Measurements from ENCODE around the gene OSBPL9. TPM values are rescaled to one million over a fixed set of nuclear protein-coding genes. Genes with fewer than 3 reads are reported as not detected.

Gene OSBPL9
- polyA plus RNA-seq, 1 donor (not counting 4 experiments of a cell fraction or from before 2014, with no cell fraction given), result 62.7 TPM

GRCh38 chr1:51679435-51679834, 62.5 kb downstream of the OSBPL9 start:
- TF ChIP-seq CTCF (optimal IDR thresholded peaks at IDR 0.05 in 1 of 3, IDR thresholded peaks at IDR 0.05 in 1 of 3, conservative IDR thresholded peaks at IDR 0.05 in 1 of 3; ENCODE audit: extremely low read depth in 1 of 3, insufficient read depth in 2 of 3, low read length in 3 of 3) (no peak), EZH2 (IDR thresholded peaks at IDR 0.05; ENCODE audit: low read length) (no peak)
- peaks cover 6% of the 10 kb centered on the region for H3K4me1 ChIP-seq (ENCODE audit: control insufficient read depth, extremely low read depth, insufficient read depth, low read length)
- peaks cover 14% of the 10 kb centered on the region for H3K79me2 ChIP-seq (ENCODE audit: control insufficient read depth, insufficient read depth, low read length)
- FAIRE-seq (no peak), DNase-seq (ENCODE audit: low read depth, low spot score) (no peak)
- dilution Hi-C loops (cut with MboI; ENCODE audit: extremely low pct_ligation_motif_present, low sequenced_read_pairs), result no loop called here
- no peak overlapping the region for H3K4me3 ChIP-seq (ENCODE audit: control insufficient read depth in 2 of 3, extremely low read depth in 1 of 3, insufficient read depth in 2 of 3, low read depth in 1 of 3, low read length in 3 of 3)
- no peaks in the 10 kb centered on the region for H3K9me1 ChIP-seq (ENCODE audit: control insufficient read depth, extremely low read depth, insufficient read depth, low read length)
- no peak overlapping the region for H3K9ac ChIP-seq (ENCODE audit: control insufficient read depth, extremely low read depth, insufficient read depth, low read length)
- H3K4me2 ChIP-seq (ENCODE audit: control insufficient read depth, extremely low read depth, insufficient read depth, low read depth, low read length), result no peak overlapping the region
- H2AFZ ChIP-seq (ENCODE audit: control insufficient read depth, low read length), result no peak overlapping the region
- no peaks in the 10 kb centered on the region for H3K27me3 ChIP-seq (ENCODE audit: control insufficient read depth, extremely low read depth, insufficient read depth, low read length)
- peaks cover 3% of the 10 kb centered on the region for H4K20me1 ChIP-seq (ENCODE audit: control insufficient read depth, extremely low read depth, insufficient read depth, low read length)
- H3K36me3 ChIP-seq (ENCODE audit: control insufficient read depth in 2 of 2, extremely low read depth in 1 of 2, insufficient read depth in 2 of 2, low read length in 2 of 2), result no peaks in the 10 kb centered on the region
- H3K9me3 ChIP-seq (ENCODE audit: control insufficient read depth, low read depth, low read length), result no peaks in the 10 kb centered on the region
- H3K27ac ChIP-seq (ENCODE audit: control insufficient read depth, insufficient read depth, low read length), result no peak overlapping the region

GRCh38 chr1:51684776-51685175, 67.9 kb downstream of the OSBPL9 start:
- Histone ChIP-seq H3K79me2 (ENCODE audit: control insufficient read depth, insufficient read depth, low read length) (peaks cover 12% of the 10 kb centered on the region), H3K4me2 (ENCODE audit: control insufficient read depth, extremely low read depth, insufficient read depth, low read depth, low read length) (no peak overlapping the region), H4K20me1 (ENCODE audit: control insufficient read depth, extremely low read depth, insufficient read depth, low read length) (no peaks in the 10 kb centered on the region), H3K27me3 (ENCODE audit: control insufficient read depth, extremely low read depth, insufficient read depth, low read length) (no peaks in the 10 kb centered on the region), H3K9me3 (ENCODE audit: control insufficient read depth, low read depth, low read length) (no peaks in the 10 kb centered on the region), H2AFZ (ENCODE audit: control insufficient read depth, low read length) (no peak overlapping the region), H3K9me1 (ENCODE audit: control insufficient read depth, extremely low read depth, insufficient read depth, low read length) (no peaks in the 10 kb centered on the region), H3K27ac (ENCODE audit: control insufficient read depth, insufficient read depth, low read length) (no peak overlapping the region), H3K4me3 (ENCODE audit: control insufficient read depth in 2 of 3, extremely low read depth in 1 of 3, insufficient read depth in 2 of 3, low read depth in 1 of 3, low read length in 3 of 3) (no peak overlapping the region), H3K4me1 (ENCODE audit: control insufficient read depth, extremely low read depth, insufficient read depth, low read length) (peaks cover 4% of the 10 kb centered on the region), H3K36me3 (ENCODE audit: control insufficient read depth in 2 of 2, extremely low read depth in 1 of 2, insufficient read depth in 2 of 2, low read length in 2 of 2) (no peaks in the 10 kb centered on the region), H3K9ac (ENCODE audit: control insufficient read depth, extremely low read depth, insufficient read depth, low read length) (no peak overlapping the region)
- FAIRE-seq (no peak), DNase-seq (ENCODE audit: low read depth, low spot score) (no peak)
- dilution Hi-C loops (cut with MboI; ENCODE audit: extremely low pct_ligation_motif_present, low sequenced_read_pairs), result no loop called here
- TF ChIP-seq CTCF (optimal IDR thresholded peaks at IDR 0.05 in 1 of 3, IDR thresholded peaks at IDR 0.05 in 1 of 3, conservative IDR thresholded peaks at IDR 0.05 in 1 of 3; ENCODE audit: extremely low read depth in 1 of 3, insufficient read depth in 2 of 3, low read length in 3 of 3), result no peak
- no peak for TF ChIP-seq EZH2 (IDR thresholded peaks at IDR 0.05; ENCODE audit: low read length)

Data from keratinocyte (primary cell).